GM10248 (cell line): ENCODE data around the gene CALD1.
A peak's percentile ranks its signal among the peaks of the same experiment; 100 is the strongest.

Source experiments
- CTCF ChIA-PET: fragments of 300-600 bp; sonication (Branson Sonifier 250); formaldehyde crosslinking; extraction: SDS; loops from one replicate; lab custom pipeline; 2021; ENCODE audit warnings: antibody characterized with exemption; lab: Yijun Ruan, JAX
- POLR2A ChIA-PET: fragments of 350-650 bp; sonication (Branson Sonifier 250); formaldehyde crosslinking; extraction: SDS; loops from one replicate; lab custom pipeline; 2020; ENCODE audit warnings: antibody characterized with exemption; lab: Yijun Ruan, JAX
- DNase-seq: peaks from one replicate; pipeline ENCODE4 v3.0.0; 2012; ENCODE audit errors: extremely low spot score
- TF ChIP-seq, protein P1 (sequence below): IDR thresholded peaks from 2 replicates; pipeline ENCODE4 v1.5.1; 2012; ENCODE audit warnings: mild to moderate bottlenecking, low read depth; ENCODE audit errors: extremely low read depth, missing control alignments, control extremely low read depth

Gene CALD1

DNA sequence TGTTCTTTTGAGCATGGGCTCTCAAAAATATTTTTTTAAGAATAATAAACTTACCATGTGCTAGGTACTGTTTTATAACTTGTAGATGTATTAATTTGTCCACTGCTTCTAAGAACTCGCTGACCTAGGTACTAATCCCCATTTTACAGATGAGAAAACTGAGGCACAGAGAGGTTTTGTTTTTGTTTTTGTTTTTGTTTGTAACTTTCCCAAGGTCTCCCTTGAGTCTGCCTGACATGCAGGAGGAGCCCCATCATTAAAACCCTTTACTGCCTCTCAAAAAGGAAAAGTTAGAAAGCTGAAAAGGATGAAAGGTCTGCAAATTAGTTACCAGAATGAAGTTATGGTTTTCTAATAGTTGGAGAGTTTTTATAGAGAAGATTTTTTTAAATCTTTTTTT, 168.4 kb downstream of the CALD1 start:
- ChIA-PET POLR2A (no interaction called here), CTCF (interaction anchor here (0.9 kb wide), 1 partner anchor 315 kb away, joined by 3 read pairs; no protein-coding TSS in a partner anchor)
- no peak for DNase-seq
- TF ChIP-seq, protein P1, sequence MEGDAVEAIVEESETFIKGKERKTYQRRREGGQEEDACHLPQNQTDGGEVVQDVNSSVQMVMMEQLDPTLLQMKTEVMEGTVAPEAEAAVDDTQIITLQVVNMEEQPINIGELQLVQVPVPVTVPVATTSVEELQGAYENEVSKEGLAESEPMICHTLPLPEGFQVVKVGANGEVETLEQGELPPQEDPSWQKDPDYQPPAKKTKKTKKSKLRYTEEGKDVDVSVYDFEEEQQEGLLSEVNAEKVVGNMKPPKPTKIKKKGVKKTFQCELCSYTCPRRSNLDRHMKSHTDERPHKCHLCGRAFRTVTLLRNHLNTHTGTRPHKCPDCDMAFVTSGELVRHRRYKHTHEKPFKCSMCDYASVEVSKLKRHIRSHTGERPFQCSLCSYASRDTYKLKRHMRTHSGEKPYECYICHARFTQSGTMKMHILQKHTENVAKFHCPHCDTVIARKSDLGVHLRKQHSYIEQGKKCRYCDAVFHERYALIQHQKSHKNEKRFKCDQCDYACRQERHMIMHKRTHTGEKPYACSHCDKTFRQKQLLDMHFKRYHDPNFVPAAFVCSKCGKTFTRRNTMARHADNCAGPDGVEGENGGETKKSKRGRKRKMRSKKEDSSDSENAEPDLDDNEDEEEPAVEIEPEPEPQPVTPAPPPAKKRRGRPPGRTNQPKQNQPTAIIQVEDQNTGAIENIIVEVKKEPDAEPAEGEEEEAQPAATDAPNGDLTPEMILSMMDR: no peak

- TF ChIP-seq, protein P1: no peak
- ChIA-PET POLR2A (no interaction called here), CTCF (interaction anchor here (0.9 kb wide), 1 partner anchor 315 kb away, joined by 3 read pairs; no protein-coding TSS in a partner anchor)
- no peak for DNase-seq
Measured at GRCh38 chr7:134948246-134948645, 168.8 kb downstream of the CALD1 start.

GRCh38 chr7:134948736-134949135, 169.3 kb downstream of the CALD1 start:
- TF ChIP-seq, protein P1: no peak
- DNase-seq: no peak
- POLR2A ChIA-PET: interaction anchor here (0.6 kb wide), 1 partner anchor 626 kb away, joined by 3 read pairs; no protein-coding TSS in a partner anchor
- CTCF ChIA-PET: interaction anchor here (0.9 kb wide), 1 partner anchor 22 kb away, joined by 3 read pairs; no protein-coding TSS in a partner anchor

- no peak for DNase-seq
- TF ChIP-seq, protein P1: no peak
- CTCF ChIA-PET: interaction anchor here (0.9 kb wide), 1 partner anchor 22 kb away, joined by 3 read pairs; no protein-coding TSS in a partner anchor
- POLR2A ChIA-PET: interaction anchor here (0.6 kb wide), 1 partner anchor 626 kb away, joined by 3 read pairs; no protein-coding TSS in a partner anchor
Measured at GRCh38 chr7:134949171-134949570, 169.7 kb downstream of the CALD1 start.

- CTCF ChIA-PET: interaction anchor here (0.8 to 4.7 kb wide), 15 partner anchors 9 to 440 kb away, joined by 3 to 59 read pairs (median 4); partner anchors contain the start of gene AGBL3
- TF ChIP-seq, protein P1: peak; percentile 57
- peak; percentile 37 for DNase-seq
- POLR2A ChIA-PET: no interaction called here
Measured at GRCh38 chr7:134954197-134955082, 175.0 kb downstream of the CALD1 start.

DNA sequence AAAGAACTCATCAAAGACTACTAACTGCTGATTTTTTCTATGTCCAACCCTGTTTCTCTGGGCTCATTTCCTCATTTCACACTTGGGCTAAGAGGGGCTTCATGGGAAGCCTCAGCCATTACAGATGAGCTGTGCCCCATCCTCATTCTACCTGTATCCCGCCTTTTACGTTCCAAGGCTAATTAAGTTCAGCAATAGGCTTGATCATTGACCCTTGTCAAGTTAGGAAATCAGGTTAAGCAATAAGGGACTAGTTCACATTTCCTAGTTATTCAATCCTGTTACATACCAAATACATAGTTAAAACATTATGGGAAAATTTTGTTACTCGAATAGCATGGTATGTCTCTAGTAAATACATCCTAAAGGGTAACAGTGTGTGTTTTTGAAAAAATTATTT, 177.6 kb downstream of the CALD1 start:
- TF ChIP-seq, protein P1: no peak
- CTCF ChIA-PET: interaction anchor here (1.0 to 1.4 kb wide), 4 partner anchors 12 to 233 kb away, joined by 3 to 4 read pairs (median 3); no protein-coding TSS in a partner anchor
- no peak for DNase-seq
- POLR2A ChIA-PET: no interaction called here
